GM12878 (cell line): Measurements from ENCODE around the gene TBC1D30. TPM values are rescaled to one million over a fixed set of nuclear protein-coding genes. Genes with fewer than 3 reads are reported as not detected.
A peak's percentile ranks its signal among the peaks of the same experiment; 100 is the strongest.

Experiments
- ASH2L ChIP-seq: fragments of 300-600, 200-600 bp; sonication (generic); IDR thresholded peaks from 2 replicates; pipeline ENCODE4 v1.6.1; 2017; ENCODE audit warnings: low read depth, mild to moderate bottlenecking, borderline replicate concordance
- ATF2 ChIP-seq: IDR thresholded peaks from 2 replicates; pipeline ENCODE4 v1.6.1; 2012; ENCODE audit warnings: low read length, inconsistent platforms
- ETV6 ChIP-seq, 2 experiments: fragments of 450-650 bp in 1 of 2; IDR thresholded peaks in 1 of 2; conservative IDR thresholded peaks in 1 of 2; 2 replicates each; pipeline ENCODE4 v1.6.1; 2014; ENCODE audit warnings: antibody characterized with exemption in 1 of 2, borderline replicate concordance in 1 of 2, low read depth in 1 of 2, mild to moderate bottlenecking in 1 of 2, moderate library complexity in 1 of 2
- HDAC2 ChIP-seq: fragments of 200-600 bp; sonication (generic); IDR thresholded peaks from 2 replicates; pipeline ENCODE4 v1.6.1; 2017
- IRF4 ChIP-seq: IDR thresholded peaks from 2 replicates; pipeline ENCODE4 v1.6.1; 2011; ENCODE audit warnings: low read depth, low read length
- MEF2B ChIP-seq: fragments of 450-650 bp; IDR thresholded peaks from 2 replicates; pipeline ENCODE4 v1.6.1; 2018; ENCODE audit warnings: mild to moderate bottlenecking, moderate library complexity; ENCODE audit not compliant: partially characterized antibody, poor library complexity, severe bottlenecking
- MTA2 ChIP-seq: fragments of 450-650 bp; IDR thresholded peaks from 2 replicates; pipeline ENCODE4 v1.6.1; 2016; ENCODE audit warnings: low read depth, mild to moderate bottlenecking, moderate library complexity
- NFIC ChIP-seq: IDR thresholded peaks from 2 replicates; pipeline ENCODE4 v1.6.1; 2012; ENCODE audit warnings: low read depth, mild to moderate bottlenecking, inconsistent platforms, low read length, moderate library complexity
- PBX3 ChIP-seq: IDR thresholded peaks from 2 replicates; pipeline ENCODE4 v1.6.1; 2011; ENCODE audit warnings: mild to moderate bottlenecking, low read depth, low read length, moderate library complexity; ENCODE audit not compliant: insufficient replicate concordance
- POU2F2 ChIP-seq: IDR thresholded peaks from 3 replicates; pipeline ENCODE4 v1.6.1; 2011; ENCODE audit warnings: low read depth, mild to moderate bottlenecking, low read length, borderline replicate concordance
- RUNX3 ChIP-seq: IDR thresholded peaks from 2 replicates; pipeline ENCODE4 v1.6.1; 2012; ENCODE audit warnings: low read length, inconsistent platforms
- ZZZ3 ChIP-seq: IDR thresholded peaks from 2 replicates; pipeline ENCODE4 v1.6.1; 2011; ENCODE audit warnings: low read depth; ENCODE audit not compliant: control insufficient read depth, insufficient read length
- polyA plus RNA-seq, 11 experiments: library from polyadenylated mRNA; depleted of rRNA in 4 of 11; unstranded in 6 of 11; stranded (reverse) in 5 of 11; fragments of >200 nt; fragmentation: Nextera tagmentation in 4 of 11; fragmentation: Illumina TruSeq in 1 of 11; extraction: Ambion mirVana in 4 of 11; extraction: Trizol in 1 of 11; gene quantifications; 1 replicate in 1 of 11; 2 replicates in 10 of 11; pipeline versions ENCODE4 v1.2.1 to v1.2.3, GENCODE V29; 2011 to 2016; ENCODE audit warnings: inconsistent platforms in 2 of 11, missing spikeins in 2 of 11, low read depth in 1 of 11
- total RNA-seq, 4 experiments: library from RNA; depleted of rRNA in 3 of 4; stranded (reverse); fragments of >200 nt in 3 of 4; fragmentation: Illumina TruSeq in 1 of 4; extraction: Trizol in 1 of 4; gene quantifications; 2 replicates each; pipeline versions ENCODE4 v1.2.1 to v1.2.3, GENCODE V29; 2013 to 2021
- TF ChIP-seq, protein P1 (sequence below): IDR thresholded peaks from 2 replicates; pipeline ENCODE4 v1.6.1; 2012; ENCODE audit warnings: low read depth, low read length, improper control_type of control experiment

TBC1D30 gene
- total and polyA plus RNA-seq, 10 of the 15 experiments (the other 5 are each of a cell fraction or from before 2014, with no cell fraction given) = 1.2 to 23.3 (median 11.1) TPM

DNA sequence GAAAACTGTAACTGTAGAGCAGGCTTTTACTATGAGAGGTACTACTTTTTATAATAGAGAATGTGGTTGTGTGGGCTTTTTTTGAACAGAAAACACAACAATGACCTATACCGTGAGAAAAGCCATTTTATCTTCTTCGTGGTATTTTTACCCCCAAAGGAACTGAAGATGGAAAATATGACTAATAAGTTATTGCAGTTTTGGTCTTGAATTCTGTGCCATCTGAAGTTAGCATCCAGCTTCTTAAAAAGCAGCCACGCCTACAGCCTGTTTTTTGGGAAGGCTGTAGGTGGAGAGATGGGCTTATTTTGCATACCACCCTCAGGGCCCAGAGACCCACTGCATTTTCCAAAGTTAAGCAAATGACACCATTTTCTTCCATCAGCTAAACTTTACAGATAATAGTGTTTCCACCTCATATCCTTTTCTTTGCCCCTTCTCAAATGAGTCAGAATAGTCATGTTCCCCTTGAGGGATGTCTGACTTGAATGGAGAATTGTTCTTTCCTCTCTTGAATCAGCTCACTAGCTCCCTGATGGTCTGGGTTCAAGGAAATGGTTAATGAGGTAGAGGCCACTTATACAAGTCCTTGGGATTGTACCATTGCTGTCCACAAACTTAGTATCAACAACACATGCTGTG lies 53.0 kb downstream of the TBC1D30 start (continued):
- no peak for TF ChIP-seq PBX3
- no peak for TF ChIP-seq HDAC2
- TF ChIP-seq ZZZ3 = no peak
- peak; percentile 93 for TF ChIP-seq MEF2B
- TF ChIP-seq, protein P1, sequence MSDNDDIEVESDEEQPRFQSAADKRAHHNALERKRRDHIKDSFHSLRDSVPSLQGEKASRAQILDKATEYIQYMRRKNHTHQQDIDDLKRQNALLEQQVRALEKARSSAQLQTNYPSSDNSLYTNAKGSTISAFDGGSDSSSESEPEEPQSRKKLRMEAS = no peak
- TF ChIP-seq IRF4 = peak; percentile 60; the same call in 1 of the 2 replicates
- TF ChIP-seq ETV6 (conservative IDR thresholded peaks at IDR 0.05 in 1 of 2, IDR thresholded peaks at IDR 0.05 in 1 of 2; ENCODE audit: borderline replicate concordance in 1 of 2, low read depth in 1 of 2) = peak in 1 of 2 experiments; percentile 69; a peak in 2 of 4 replicates
- TF ChIP-seq RUNX3 = peak; percentile 96
- TF ChIP-seq ASH2L = no peak
- TF ChIP-seq MTA2 = peak; percentile 74; the same call in 1 of the 2 replicates
- TF ChIP-seq POU2F2 = peak; percentile 58; the same call in 1 of the 3 replicates
- peak; percentile 98 for TF ChIP-seq ATF2
- peak; percentile 99 for TF ChIP-seq NFIC
